B cell (primary cell): Measurements from ENCODE around the gene HERC2. TPM values are rescaled to one million over a fixed set of nuclear protein-coding genes. Genes with fewer than 3 reads are reported as not detected.

Experiments
- ATAC-seq: fragments of 200-7000 bp; cut with Tn5 transposase; one replicate; pipeline ENCODE4 v1.10.0; 2021; ENCODE audit warnings: low read depth, mild to moderate bottlenecking, moderate number of reproducible peaks, moderate library complexity
- CTCF ChIA-PET: fragments of 350-600 bp; sonication (Branson Sonifier 250); formaldehyde crosslinking; loops from one replicate; lab custom pipeline; 2021; ENCODE audit warnings: antibody characterized with exemption, inconsistent platforms; lab: Charles Lee
- POLR2A ChIA-PET: fragments of 350-600 bp; sonication (Branson Sonifier 250); formaldehyde crosslinking; loops from one replicate; lab custom pipeline; 2021; ENCODE audit warnings: antibody characterized with exemption; lab: Charles Lee
- DNase-seq: peaks from one replicate; pipeline ENCODE4 v3.0.0; 2013
- H2AFZ ChIP-seq: 2 replicates; pipeline ENCODE4 v1.6.1; 2012; ENCODE audit warnings: mild to moderate bottlenecking, low read depth, low read length; ENCODE audit not compliant: insufficient read depth, poor library complexity, severe bottlenecking
- H3K27ac ChIP-seq, 2 donors: 1 replicate in 1 of 2; 2 replicates in 1 of 2; pipeline ENCODE4 v1.5.1; 2012 to 2013; ENCODE audit warnings: low read length in 2 of 2, mild to moderate bottlenecking in 2 of 2, moderate library complexity in 1 of 2
- H3K27me3 ChIP-seq, 4 experiments: fragments of 200-600 bp in 1 of 4; sonication (generic) in 1 of 4; replicated peaks in 1 of 4; 1 replicate in 2 of 4; 2 replicates in 2 of 4; pipeline versions ENCODE4 v1.6.1 to v1.7.0; 2013 to 2016; ENCODE audit warnings: low read length in 3 of 4, mild to moderate bottlenecking in 2 of 4, mixed read lengths in 1 of 4, moderate library complexity in 1 of 4; ENCODE audit not compliant: insufficient read depth in 4 of 4, control insufficient read depth in 3 of 4; ENCODE audit errors: control extremely low read depth in 1 of 4
- H3K36me3 ChIP-seq, 2 experiments: replicated peaks in 1 of 2; 1 replicate in 1 of 2; 2 replicates in 1 of 2; pipeline versions ENCODE4 v1.6.1 to v1.7.1; 2013; ENCODE audit warnings: low read length in 1 of 2; ENCODE audit not compliant: insufficient read depth in 2 of 2, control insufficient read depth in 1 of 2; ENCODE audit errors: control extremely low read depth in 1 of 2, extremely low read depth in 1 of 2
- H3K4me1 ChIP-seq, 2 donors: fragments of 200-600 bp in 1 of 2; sonication (generic) in 1 of 2; 1 replicate in 1 of 2; 2 replicates in 1 of 2; pipeline versions ENCODE4 v1.5.1 to v1.6.1; 2013 to 2017; ENCODE audit warnings: low read length in 2 of 2; ENCODE audit not compliant: control insufficient read depth in 2 of 2, insufficient read depth in 2 of 2
- H3K4me2 ChIP-seq: replicated peaks from 2 replicates; pipeline ENCODE3; 2012; ENCODE audit warnings: mild to moderate bottlenecking, low read depth, low read length; ENCODE audit not compliant: poor library complexity, severe bottlenecking
- H3K4me3 ChIP-seq, 5 experiments: fragments of 200-600 bp in 1 of 5; sonication (generic) in 1 of 5; 1 replicate in 3 of 5; 2 replicates in 2 of 5; pipeline versions ENCODE4 v1.5.1 to v1.7.0; 2011 to 2016; ENCODE audit warnings: low read length in 4 of 5, mild to moderate bottlenecking in 4 of 5, low read depth in 2 of 5, control low read depth in 1 of 5, moderate library complexity in 1 of 5; ENCODE audit not compliant: insufficient read depth in 1 of 5; ENCODE audit errors: control extremely low read depth in 1 of 5, extremely low read depth in 1 of 5
- H3K79me2 ChIP-seq: fragments of 200-600 bp; sonication (generic); one replicate; pipeline ENCODE4 v1.6.0; 2016; ENCODE audit warnings: low read length; ENCODE audit not compliant: control insufficient read depth, insufficient read depth
- H3K9ac ChIP-seq: fragments of 200-600 bp; sonication (generic); 2 replicates; pipeline ENCODE4 v1.6.1; 2017; ENCODE audit warnings: mild to moderate bottlenecking, low read length, moderate library complexity
- H3K9me3 ChIP-seq, 3 donors: one replicate each; pipeline versions ENCODE4 v1.6.1 to v1.7.1; 2013; ENCODE audit warnings: low read length in 2 of 3; ENCODE audit not compliant: control insufficient read depth in 2 of 3, insufficient read depth in 1 of 3; ENCODE audit errors: control extremely low read depth in 1 of 3
- H4K20me1 ChIP-seq: 2 replicates; pipeline ENCODE4 v1.6.0; 2012; ENCODE audit warnings: mild to moderate bottlenecking, low read length; ENCODE audit not compliant: insufficient read depth, control insufficient read depth, poor library complexity, severe bottlenecking
- H3K27ac Mint-ChIP-seq: one replicate; pipeline ENCODE4 v1.8.0; 2021; ENCODE audit warnings: mixed read lengths
- H3K27me3 Mint-ChIP-seq: one replicate; pipeline ENCODE4 v1.8.0; 2021; ENCODE audit warnings: mixed read lengths
- H3K4me1 Mint-ChIP-seq: one replicate; pipeline ENCODE4 v1.8.0; 2021; ENCODE audit warnings: mixed read lengths
- H3K4me3 Mint-ChIP-seq: one replicate; pipeline ENCODE4 v1.8.0; 2021; ENCODE audit warnings: mixed read lengths
- H3K9me3 Mint-ChIP-seq: one replicate; pipeline ENCODE4 v1.8.0; 2022; ENCODE audit warnings: mixed read lengths; ENCODE audit not compliant: insufficient read depth
- CTCF ChIP-seq: fragments of 200-600 bp; IDR thresholded peaks from one replicate; pipeline ENCODE4 v1.8.0; 2022; ENCODE audit warnings: antibody characterized with exemption, mild to moderate bottlenecking
- EZH2 ChIP-seq: IDR thresholded peaks from 2 replicates; pipeline ENCODE4 v1.6.1; 2012; ENCODE audit warnings: borderline replicate concordance, low read depth, mild to moderate bottlenecking, moderate library complexity, low read length; ENCODE audit not compliant: insufficient read depth, poor library complexity, severe bottlenecking
- WGBS: methylation state at CpG from one replicate; pipeline ENCODE4 v1.1.5; 2013; ENCODE audit warnings: missing lambda C conversion rate; ENCODE audit not compliant: insufficient coverage; 5-methylcytosine and 5-hydroxymethylcytosine counted together
- intact Hi-C: fragments of 100-400 bp; cut with micrococcal nuclease; formaldehyde crosslinking; loops from one replicate; pipeline ENCODE4 v1.10.0; 2022
- polyA plus RNA-seq: library from polyadenylated mRNA; depleted of rRNA; stranded (reverse); fragments of >200 nt; gene quantifications from 2 replicates; pipeline ENCODE4 v1.2.3, GENCODE V29; 2012
- total RNA-seq, 2 donors: library from RNA; stranded (reverse); fragments of 120-200 nt in 1 of 2; gene quantifications; 1 replicate in 1 of 2; 2 replicates in 1 of 2; pipeline versions ENCODE4 v1.2.3 to v1.2.4, GENCODE V29; 2013 to 2022

Gene HERC2
- total and polyA plus RNA-seq, 2 donors (not counting 1 experiment from before 2014, with no cell fraction given) = 31.0 to 52.7 TPM

DNA sequence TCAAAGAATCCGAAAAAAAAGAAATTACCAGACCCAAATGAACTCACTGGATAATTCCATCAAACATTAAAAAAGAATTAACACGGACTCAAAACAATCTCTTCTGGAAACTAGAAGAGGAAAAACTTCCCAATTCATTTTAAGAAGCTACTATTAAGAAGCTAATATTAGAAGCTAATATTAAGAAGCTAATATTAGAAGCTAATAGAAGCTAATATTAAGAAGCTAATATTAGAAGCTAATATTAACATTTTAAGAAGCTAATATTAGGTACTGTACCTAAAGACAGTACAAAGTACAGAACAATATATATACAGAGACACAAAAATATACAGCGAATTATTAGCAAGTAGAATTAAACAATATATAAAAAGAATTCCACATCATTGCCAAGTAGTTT is 35.9 kb downstream of the HERC2 start:
- H3K79me2 ChIP-seq = peaks cover 22% of the 10 kb centered on the region

GRCh38 chr15:28281876-28282275 is 40.1 kb downstream of the HERC2 start:
- DNase-seq (no peak), ATAC-seq (no peak)
- Mint-ChIP-seq H3K27me3 (no peaks in the 10 kb centered on the region), H3K27ac (no peak overlapping the region), H3K4me1 (no peaks in the 10 kb centered on the region), H3K9me3 (peaks cover 5% of the 10 kb centered on the region), H3K4me3 (no peak overlapping the region)
- WGBS = 98% methylated on average over 6 of the region's 7 CpGs
- H3K9ac ChIP-seq = no peak overlapping the region
- no peaks in the 10 kb centered on the region for H3K27me3 ChIP-seq
- no peak overlapping the region for H2AFZ ChIP-seq
- TF ChIP-seq EZH2 (no peak), CTCF (no peak)
- CTCF ChIA-PET = no interaction called here
- H3K9me3 ChIP-seq = peaks cover 0 to 13% (median 0%) of the 10 kb centered on the region in 3 donors
- no peak overlapping the region for H3K4me3 ChIP-seq
- H4K20me1 ChIP-seq = no peaks in the 10 kb centered on the region
- H3K27ac ChIP-seq = no peak overlapping the region
- POLR2A ChIA-PET = no interaction called here
- H3K4me1 ChIP-seq = no peaks in the 10 kb centered on the region
- intact Hi-C loops = no loop called here
- no peak overlapping the region for H3K4me2 ChIP-seq
- peaks cover 2 to 7% of the 10 kb centered on the region in 2 experiments for H3K36me3 ChIP-seq
- H3K79me2 ChIP-seq = peaks cover 24% of the 10 kb centered on the region

More for the DNA sequence above, 35.9 kb downstream of the HERC2 start:
- WGBS = no CpG with 5 or more reads among the region's 3 CpGs
- Mint-ChIP-seq H3K9me3 (peaks cover 11% of the 10 kb centered on the region), H3K4me1 (peaks cover 15% of the 10 kb centered on the region), H3K4me3 (no peak overlapping the region), H3K27me3 (no peaks in the 10 kb centered on the region), H3K27ac (no peak overlapping the region)
- H3K4me1 ChIP-seq = peaks cover 6 to 9% of the 10 kb centered on the region in 2 donors
- H3K9me3 ChIP-seq = peaks cover 0 to 18% (median 2%) of the 10 kb centered on the region in 3 donors
- ChIA-PET POLR2A (no interaction called here), CTCF (no interaction called here)
- ATAC-seq (no peak), DNase-seq (no peak)
- no peaks in the 10 kb centered on the region for H3K27me3 ChIP-seq
- no peak overlapping the region for H2AFZ ChIP-seq
- H3K4me2 ChIP-seq = no peak overlapping the region
- H4K20me1 ChIP-seq = no peaks in the 10 kb centered on the region
- intact Hi-C loops = no loop called here
- TF ChIP-seq CTCF = no peak
- no peak for TF ChIP-seq EZH2
- H3K27ac ChIP-seq = no peak overlapping the region
- H3K9ac ChIP-seq = no peak overlapping the region
- no peak overlapping the region for H3K4me3 ChIP-seq
- peaks cover 2 to 7% of the 10 kb centered on the region in 2 experiments for H3K36me3 ChIP-seq
